Measurements from ENCODE around the gene SRSF4. TPM values are rescaled to one million over a fixed set of nuclear protein-coding genes. Genes with fewer than 3 reads are reported as not detected.
A peak's percentile ranks its signal among the peaks of the same experiment; 100 is the strongest.
"Not testable (repeated sequence)": the region's sequence is repeated elsewhere in the genome, so short reads cannot be mapped to it uniquely, and the experiment has no call there.

The SRSF4 gene
- total RNA-seq (2014; rRNA removed; shearing (Covaris generic)): 22.6 and 28.4 TPM in 2 replicates
- 31.3 and 40.1 TPM in 2 replicates for polyA plus RNA-seq (2015; cell fraction: cytosol; rRNA removed)
- 70.2 and 79.7 TPM in 2 replicates for polyA plus RNA-seq (2015; cell fraction: nucleus; rRNA removed)

- peak; percentile 97 for DNase-seq (ENCODE audit: low read depth, low spot score)
- in situ Hi-C loops (cut with HindIII; ENCODE audit: low pct_unique_long_range_greater_than_20kb, low sequenced_read_pairs): no loop called here
Measured at GRCh38 chr1:29181413-29182225, at the start of gene SRSF4. SRSF4 (minus strand) TSS chr1:29181900; CDS start chr1:29181752, 148 bp downstream.

GRCh38 chr1:29230553-29231378, 49.1 kb upstream of the SRSF4 start, which contains the start of gene MECR:
MECR (minus strand) TSS chr1:29230934; CDS start chr1:29230906, 28 bp downstream.
- in situ Hi-C loops (cut with HindIII; ENCODE audit: low pct_unique_long_range_greater_than_20kb, low sequenced_read_pairs): no loop called here
- peak; percentile 88 for DNase-seq (ENCODE audit: low read depth, low spot score)

GRCh38 chr1:29230204-29230552, 48.5 kb upstream of the SRSF4 start:
- DNase-seq (ENCODE audit: low read depth, low spot score): no peak
- in situ Hi-C loops (cut with HindIII; ENCODE audit: low pct_unique_long_range_greater_than_20kb, low sequenced_read_pairs): no loop called here

- no peak for DNase-seq (ENCODE audit: low read depth, low spot score)
- in situ Hi-C loops (cut with HindIII; ENCODE audit: low pct_unique_long_range_greater_than_20kb, low sequenced_read_pairs): no loop called here
Measured at GRCh38 chr1:29227511-29227910, 45.8 kb upstream of the SRSF4 start.

GRCh38 chr1:29225361-29225760, 43.7 kb upstream of the SRSF4 start:
- in situ Hi-C loops (cut with HindIII; ENCODE audit: low pct_unique_long_range_greater_than_20kb, low sequenced_read_pairs): no loop called here

GRCh38 chr1:29224356-29224837, 42.7 kb upstream of the SRSF4 start:
- in situ Hi-C loops (cut with HindIII; ENCODE audit: low pct_unique_long_range_greater_than_20kb, low sequenced_read_pairs): no loop called here
- DNase-seq (ENCODE audit: low read depth, low spot score): no peak

More at GRCh38 chr1:29225361-29225760, 43.7 kb upstream of the SRSF4 start:
- no peak for DNase-seq (ENCODE audit: low read depth, low spot score)

- in situ Hi-C loops (cut with HindIII; ENCODE audit: low pct_unique_long_range_greater_than_20kb, low sequenced_read_pairs): no loop called here
- DNase-seq (ENCODE audit: low read depth, low spot score): no peak
Measured at GRCh38 chr1:29223521-29223920, 41.8 kb upstream of the SRSF4 start.

GRCh38 chr1:29222686-29223085, 41.0 kb upstream of the SRSF4 start:
- in situ Hi-C loops (cut with HindIII; ENCODE audit: low pct_unique_long_range_greater_than_20kb, low sequenced_read_pairs): no loop called here
- DNase-seq (ENCODE audit: low read depth, low spot score): no peak

GRCh38 chr1:29222260-29222659, 40.6 kb upstream of the SRSF4 start:
- DNase-seq (ENCODE audit: low read depth, low spot score); in situ Hi-C loops (cut with HindIII; ENCODE audit: low pct_unique_long_range_greater_than_20kb, low sequenced_read_pairs): not testable (repeated sequence)

GRCh38 chr1:29221296-29221695, 39.6 kb upstream of the SRSF4 start:
- no peak for DNase-seq (ENCODE audit: low read depth, low spot score)
- in situ Hi-C loops (cut with HindIII; ENCODE audit: low pct_unique_long_range_greater_than_20kb, low sequenced_read_pairs): no loop called here

- in situ Hi-C loops (cut with HindIII; ENCODE audit: low pct_unique_long_range_greater_than_20kb, low sequenced_read_pairs): no loop called here
- no peak for DNase-seq (ENCODE audit: low read depth, low spot score)
Measured at GRCh38 chr1:29218223-29218622, 36.5 kb upstream of the SRSF4 start.

- in situ Hi-C loops (cut with HindIII; ENCODE audit: low pct_unique_long_range_greater_than_20kb, low sequenced_read_pairs): no loop called here
Measured at GRCh38 chr1:29217633-29218032, 35.9 kb upstream of the SRSF4 start.

GRCh38 chr1:29213055-29213454, 31.4 kb upstream of the SRSF4 start:
- in situ Hi-C loops (cut with HindIII; ENCODE audit: low pct_unique_long_range_greater_than_20kb, low sequenced_read_pairs): no loop called here
- no peak for DNase-seq (ENCODE audit: low read depth, low spot score)

More at GRCh38 chr1:29217633-29218032, 35.9 kb upstream of the SRSF4 start:
- DNase-seq (ENCODE audit: low read depth, low spot score): no peak

GRCh38 chr1:29211086-29212030, 29.7 kb upstream of the SRSF4 start:
- DNase-seq (ENCODE audit: low read depth, low spot score): no peak
- in situ Hi-C loops (cut with HindIII; ENCODE audit: low pct_unique_long_range_greater_than_20kb, low sequenced_read_pairs): no loop called here

GRCh38 chr1:29210278-29211085, 28.8 kb upstream of the SRSF4 start:
- no peak for DNase-seq (ENCODE audit: low read depth, low spot score)
- in situ Hi-C loops (cut with HindIII; ENCODE audit: low pct_unique_long_range_greater_than_20kb, low sequenced_read_pairs): no loop called here

GRCh38 chr1:29209173-29209572, 27.5 kb upstream of the SRSF4 start:
- DNase-seq (ENCODE audit: low read depth, low spot score): no peak
- in situ Hi-C loops (cut with HindIII; ENCODE audit: low pct_unique_long_range_greater_than_20kb, low sequenced_read_pairs): no loop called here

Data from SK-MEL-5 (cell line).